Hematopoietic multipotent progenitor cell (in vitro differentiated cells): ENCODE results near the gene STX11. TPM values are rescaled to one million over a fixed set of nuclear protein-coding genes. Genes with fewer than 3 reads are reported as not detected.
A peak's percentile ranks its signal among the peaks of the same experiment; 100 is the strongest.
"Not testable (repeated sequence)": the region's sequence is repeated elsewhere in the genome, so short reads cannot be mapped to it uniquely, and the experiment has no call there.

Experiments
- DNase-seq, 3 donors: peaks; one replicate each; pipeline ENCODE4 v3.0.0-alpha.2; 2011 to 2015; ENCODE audit warnings: low read depth in 2 of 3, low spot score in 2 of 3
- total RNA-seq: library from RNA; depleted of rRNA; stranded (reverse); fragments of >200 nt; gene quantifications from one replicate; pipeline ENCODE4 v1.2.3, GENCODE V29; 2012

Gene STX11
- total RNA-seq = 32.3 TPM

DNA sequence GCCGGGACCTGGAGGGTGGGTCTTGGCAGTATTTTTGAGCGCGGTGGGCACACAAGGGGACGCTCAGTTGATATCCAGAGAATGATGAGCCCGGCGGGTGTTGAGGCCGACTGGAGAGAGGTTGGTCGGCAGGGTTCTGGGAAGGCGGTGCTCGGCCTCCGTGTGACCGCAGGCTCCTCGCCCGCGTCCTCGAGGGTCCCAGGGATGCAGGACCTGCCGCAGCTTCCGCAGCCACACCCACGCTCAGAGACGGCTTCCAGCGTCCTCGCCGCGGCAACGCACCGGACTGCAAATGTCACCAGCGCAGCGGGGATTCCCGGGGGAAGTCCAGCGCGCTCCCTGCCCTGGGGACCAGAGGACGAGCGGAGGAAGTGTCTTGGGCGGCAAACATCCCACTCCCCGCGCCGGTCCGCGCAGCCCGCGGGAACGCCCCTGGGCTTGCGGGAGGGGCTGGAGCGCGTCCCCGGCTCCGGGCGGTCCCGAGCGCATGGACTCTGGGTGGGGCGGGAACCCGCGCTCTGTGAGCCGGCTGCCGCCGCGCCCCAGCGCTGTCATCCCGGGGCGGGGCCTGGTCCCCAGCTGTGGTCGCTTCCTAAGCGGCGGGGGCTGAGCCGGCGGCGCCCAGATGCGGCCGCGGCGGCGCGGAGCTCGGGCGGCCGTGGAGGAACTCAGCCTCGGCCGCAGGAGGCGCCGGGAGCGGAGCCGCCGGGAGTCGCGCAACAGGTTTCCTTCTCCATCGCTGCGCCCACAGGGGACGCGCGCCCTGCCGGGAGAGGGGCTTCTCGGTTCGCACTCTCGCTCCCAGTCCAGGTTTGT, at the start of gene STX11:
STX11 (plus strand) TSS at position 624 of the 816 bp plus-strand sequence. CDS start 36,111 bp downstream, outside the sequence.
- DNase-seq = peak; percentile 53 to 84 (median 83)

DNA sequence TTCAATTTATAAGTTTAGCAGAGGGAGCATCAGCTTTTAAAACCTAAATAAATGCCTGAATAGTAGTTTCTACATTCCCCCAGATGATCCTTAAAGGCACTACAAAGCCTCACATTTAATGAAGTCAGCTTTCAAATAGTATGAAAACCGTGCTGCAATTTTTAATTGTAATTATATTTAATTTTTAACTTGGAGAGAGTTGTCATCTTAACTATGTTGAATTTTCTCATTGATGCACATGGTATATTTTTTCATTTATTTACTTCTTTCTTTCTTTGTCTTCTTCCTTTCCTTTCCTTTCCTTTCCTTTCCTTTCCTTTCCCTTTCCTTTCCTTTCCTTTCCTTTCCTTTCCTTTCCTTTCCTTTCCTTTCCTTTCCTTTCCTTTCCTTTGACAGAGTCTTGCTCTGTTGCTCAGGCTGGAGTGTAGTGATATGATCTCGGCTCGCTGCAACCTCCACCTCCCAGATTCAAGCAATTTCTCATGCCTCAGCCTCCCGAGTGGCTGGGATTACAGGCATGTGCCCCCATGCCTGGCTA, 47.2 kb upstream of the STX11 start:
- DNase-seq = no peak

DNA sequence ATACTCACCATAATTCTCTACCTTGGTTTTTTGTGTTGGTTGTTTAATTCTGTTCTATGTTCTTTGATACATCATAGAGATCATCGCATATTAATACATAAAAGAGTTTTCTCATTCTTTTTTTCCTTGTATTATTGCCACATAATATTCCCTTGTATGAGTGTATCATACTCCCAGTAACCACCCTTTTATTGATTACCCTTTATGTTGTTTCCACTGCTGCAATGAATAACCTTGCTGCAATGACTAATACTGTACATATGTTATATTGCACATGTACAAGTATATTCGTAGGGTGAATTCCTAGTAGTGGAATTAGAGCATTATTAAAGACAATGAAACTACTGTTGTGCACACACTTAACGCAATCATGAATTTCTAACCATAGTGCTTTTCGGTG, 45.8 kb upstream of the STX11 start:
- no peak for DNase-seq

DNA sequence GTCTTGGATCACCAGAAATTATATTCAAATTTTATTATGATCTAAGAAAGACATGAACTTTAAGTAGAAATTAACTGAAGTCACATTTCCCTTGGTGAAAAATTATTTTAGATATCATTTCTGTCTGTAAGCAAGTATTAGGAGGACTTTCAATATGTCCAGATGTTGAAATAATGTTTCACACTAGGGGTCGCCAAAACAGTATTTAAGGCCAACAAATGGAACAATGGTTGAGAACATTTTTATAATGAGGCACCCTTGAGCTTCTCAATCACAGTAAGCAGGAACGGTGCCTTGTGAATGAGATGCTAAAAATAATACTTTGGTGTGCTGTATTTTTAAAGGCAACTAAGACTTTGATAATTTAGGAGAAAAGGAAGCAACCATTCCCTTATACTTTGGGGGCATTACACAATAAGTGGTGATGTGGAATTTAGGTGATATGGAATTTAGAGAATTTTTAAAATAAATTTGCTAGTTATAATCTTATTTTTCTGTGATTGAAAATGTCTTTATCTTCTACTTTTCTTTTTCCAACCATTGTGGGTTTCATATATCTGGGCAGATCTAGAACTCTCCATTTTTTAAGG, 45.3 kb upstream of the STX11 start:
- peak; percentile 41 to 91 (median 73) for DNase-seq

DNA sequence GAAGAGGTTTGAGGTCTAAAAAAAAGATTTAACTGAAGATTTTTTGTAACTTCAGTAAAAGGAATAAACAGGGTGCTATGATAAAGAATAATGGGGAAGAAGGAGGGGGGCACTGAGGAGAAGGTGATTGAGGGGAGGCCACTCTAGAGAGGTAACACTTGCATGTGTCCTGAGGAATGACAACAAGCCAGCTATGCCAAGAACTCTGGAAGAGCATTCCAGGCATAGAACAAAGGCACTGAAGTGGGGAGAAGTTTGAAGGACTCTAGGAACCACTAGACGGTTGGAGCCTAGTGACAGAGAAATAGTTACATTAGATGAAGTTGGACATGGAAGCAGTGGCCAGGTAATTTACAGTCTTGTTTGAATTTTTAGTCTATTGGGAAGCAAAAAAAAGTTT, 44.1 kb upstream of the STX11 start:
- DNase-seq = no peak

DNA sequence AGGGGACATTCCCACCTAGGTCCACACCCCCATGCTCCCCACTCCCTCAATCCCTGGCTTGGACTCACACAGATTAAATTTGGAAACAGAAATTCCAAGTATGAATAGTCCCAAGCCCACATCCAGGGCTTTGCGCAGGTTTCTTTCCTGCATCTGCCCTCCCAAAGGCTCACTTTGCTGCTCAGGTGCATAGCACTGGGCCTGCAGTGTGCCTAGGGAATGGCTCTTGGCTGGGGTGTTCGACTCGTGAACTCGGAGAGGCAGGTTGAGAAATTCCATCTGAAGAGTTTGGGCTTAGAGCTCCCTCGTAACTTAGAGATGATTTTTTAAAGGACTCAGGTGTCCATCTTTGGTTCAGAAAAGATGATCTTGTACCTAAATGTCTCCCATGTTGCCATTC, 40.1 kb upstream of the STX11 start:
- no peak for DNase-seq

DNA sequence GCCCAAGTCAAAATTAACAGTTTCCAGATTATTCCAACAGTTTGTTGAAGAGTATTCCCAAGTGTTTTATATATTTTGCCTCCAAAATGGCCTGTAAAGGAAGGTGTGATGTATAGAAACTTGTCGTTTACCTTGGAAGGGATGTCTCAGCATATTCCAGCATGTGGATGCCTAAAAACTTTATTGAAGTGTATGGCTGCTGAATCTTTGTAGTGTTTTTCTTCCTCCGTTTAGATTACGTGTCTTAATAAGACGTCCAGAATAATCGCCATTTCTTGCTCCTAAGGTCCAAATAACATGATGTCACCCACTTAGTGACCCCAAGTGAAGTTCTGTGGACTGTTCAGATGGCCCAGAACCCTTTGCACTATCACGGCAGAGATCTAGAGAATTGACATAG, 37.0 kb upstream of the STX11 start:
- no peak for DNase-seq

DNA sequence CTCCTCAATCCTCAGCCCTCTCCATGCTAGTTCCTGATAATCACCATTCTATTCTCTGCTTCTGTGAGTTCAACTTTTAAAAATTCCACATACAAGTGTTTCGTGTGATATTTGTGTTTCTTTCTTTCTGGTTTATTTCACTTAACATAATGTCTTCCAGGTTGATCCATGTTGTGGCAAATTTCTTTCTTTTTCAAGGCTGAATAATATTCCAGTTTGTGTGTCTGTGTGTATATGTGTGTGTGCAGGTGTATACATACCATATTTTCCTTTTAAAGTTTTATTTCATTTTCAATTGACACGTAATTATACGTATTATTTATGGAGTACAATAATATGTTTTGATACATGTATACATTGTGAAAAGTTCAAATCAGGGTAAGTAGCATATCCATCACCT, 35.1 kb upstream of the STX11 start:
- DNase-seq = no peak

DNA sequence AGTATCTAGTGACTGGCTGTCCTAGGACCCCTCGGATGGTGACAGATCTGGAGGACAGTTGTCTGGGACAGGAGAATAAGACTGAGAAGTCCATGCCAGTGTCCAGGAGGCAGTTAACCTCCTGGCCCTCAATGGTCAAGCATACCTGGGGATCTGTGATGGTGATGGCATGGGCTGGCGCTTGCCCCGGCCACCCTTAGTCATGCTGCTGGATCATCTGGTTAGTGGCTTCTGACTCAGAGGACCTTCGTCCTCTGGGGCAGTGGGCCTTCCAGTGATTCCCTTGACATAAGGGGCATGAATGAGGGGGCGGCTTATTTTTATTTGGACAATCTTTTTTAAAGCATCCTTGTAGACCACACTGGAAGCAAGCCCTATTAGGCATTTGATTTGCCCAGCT, 30.9 kb upstream of the STX11 start:
- DNase-seq = no peak

DNA sequence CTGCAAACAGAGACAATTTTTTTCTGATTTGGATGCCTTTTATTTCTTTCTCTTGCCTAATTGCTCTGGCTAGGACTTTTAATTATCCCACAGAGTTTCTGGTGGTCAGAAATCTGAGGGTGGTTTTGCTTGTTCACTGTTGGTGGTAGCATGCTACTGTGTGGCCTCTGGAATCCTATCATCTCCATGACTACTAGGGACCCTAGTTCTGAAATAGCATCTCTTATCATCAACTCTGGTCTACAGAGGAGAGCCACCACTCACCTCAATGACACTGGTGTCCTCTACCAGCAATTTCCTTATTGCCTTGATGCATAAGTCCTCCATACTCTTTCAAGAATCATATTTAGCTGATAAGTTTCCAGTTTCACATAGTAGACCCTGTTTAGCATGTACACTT, 27.5 kb upstream of the STX11 start:
- DNase-seq = no peak

DNA sequence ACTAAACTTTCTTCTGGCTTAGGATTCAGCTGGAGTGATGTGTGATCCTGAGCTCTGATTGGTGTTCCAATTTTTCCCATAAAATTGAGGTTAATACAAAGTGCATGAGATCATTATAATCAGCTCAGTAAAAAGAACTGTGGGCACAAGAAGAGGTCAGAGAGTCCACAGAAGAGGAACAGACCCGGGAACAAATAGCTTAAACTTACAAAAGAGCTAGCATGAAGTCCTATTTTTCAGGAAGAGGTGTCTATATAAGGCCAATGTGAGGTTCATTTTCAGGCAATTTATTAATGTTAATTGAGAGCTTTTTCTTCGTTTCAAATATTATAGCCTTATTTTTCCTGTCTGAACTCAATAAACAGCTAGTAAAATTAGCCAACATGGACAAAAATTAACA, 26.9 kb upstream of the STX11 start:
- DNase-seq = peak in 1 of 3 donors; percentile 5

DNA sequence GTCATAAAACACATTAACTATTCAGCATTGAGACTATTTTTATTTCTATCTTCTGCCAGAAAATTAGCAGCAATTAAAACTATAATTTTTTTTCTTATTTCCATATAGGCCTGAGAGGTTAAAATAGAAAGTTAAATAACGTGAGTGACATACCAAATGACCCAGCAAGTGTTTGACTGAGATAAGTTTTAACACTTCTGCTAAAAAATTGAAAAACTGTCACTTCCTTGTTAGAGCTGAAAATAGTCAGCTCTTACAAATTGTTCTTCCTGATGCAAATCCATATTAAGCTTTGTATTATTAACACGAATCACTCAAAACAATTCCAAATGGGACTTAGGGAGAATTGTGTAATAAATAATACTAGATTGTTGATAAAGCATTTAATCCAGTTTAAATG, 26.5 kb upstream of the STX11 start:
- peak in 2 of 3 donors; percentile 39 to 78 for DNase-seq

DNA sequence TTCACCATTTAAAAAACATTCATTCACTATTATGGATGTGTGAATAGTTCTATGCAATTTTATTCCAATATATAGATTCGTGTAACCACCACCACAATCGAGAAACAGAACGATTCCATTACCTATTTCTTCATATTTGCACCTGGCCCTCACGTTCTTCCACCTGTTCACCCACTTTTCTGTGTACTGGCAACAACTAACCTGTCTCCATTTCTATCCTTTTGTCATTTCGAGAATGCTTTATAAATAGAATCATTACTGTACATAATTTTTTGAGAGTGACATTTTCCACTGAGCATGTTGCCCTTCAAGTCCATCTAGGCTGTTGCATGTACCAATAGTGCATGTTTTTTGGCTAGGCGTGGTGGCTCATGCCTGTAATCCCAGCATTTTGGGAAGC, 23.2 kb upstream of the STX11 start:
- no peak for DNase-seq

DNA sequence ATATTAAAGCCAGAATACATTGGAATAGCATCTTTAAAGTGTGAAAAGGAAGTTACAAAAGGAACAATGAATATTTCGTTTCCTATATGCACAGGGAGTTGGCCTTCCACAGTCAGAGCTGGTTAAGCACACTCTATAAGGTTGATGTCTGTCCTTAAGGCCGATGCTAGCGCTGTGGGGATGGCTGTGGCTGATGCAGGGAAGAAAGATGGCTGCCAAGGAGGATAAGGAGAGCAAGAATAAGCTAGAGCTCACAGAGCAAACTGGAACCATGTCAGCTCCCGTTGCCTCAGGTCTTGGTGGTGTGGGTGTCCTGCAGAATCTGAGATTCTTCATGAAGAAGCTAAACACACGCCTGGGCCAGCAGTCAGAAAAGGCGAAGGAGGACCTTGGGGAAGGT, 20.8 kb upstream of the STX11 start:
- no peak for DNase-seq

DNA sequence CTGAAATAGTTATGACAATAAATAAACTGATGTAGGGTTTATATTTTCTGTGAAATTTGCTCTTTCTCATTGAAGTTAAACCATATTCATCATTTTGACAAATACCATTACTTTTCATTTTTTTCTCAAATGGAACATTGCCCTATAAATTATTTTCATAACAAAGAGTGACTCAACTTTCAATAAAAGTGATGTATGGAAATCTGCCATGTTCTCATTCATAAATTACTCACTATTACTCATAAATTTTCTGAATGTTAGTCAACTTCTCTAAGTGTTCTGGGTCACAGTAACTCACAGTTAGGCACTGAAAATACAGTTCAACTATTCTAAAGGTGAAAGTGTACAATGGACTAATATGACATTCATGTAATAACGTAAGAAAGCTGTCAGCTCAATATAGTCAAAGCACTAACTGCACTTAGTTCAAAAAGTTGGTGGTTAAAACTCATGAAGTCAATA, 19.0 kb upstream of the STX11 start:
- no peak for DNase-seq

DNA sequence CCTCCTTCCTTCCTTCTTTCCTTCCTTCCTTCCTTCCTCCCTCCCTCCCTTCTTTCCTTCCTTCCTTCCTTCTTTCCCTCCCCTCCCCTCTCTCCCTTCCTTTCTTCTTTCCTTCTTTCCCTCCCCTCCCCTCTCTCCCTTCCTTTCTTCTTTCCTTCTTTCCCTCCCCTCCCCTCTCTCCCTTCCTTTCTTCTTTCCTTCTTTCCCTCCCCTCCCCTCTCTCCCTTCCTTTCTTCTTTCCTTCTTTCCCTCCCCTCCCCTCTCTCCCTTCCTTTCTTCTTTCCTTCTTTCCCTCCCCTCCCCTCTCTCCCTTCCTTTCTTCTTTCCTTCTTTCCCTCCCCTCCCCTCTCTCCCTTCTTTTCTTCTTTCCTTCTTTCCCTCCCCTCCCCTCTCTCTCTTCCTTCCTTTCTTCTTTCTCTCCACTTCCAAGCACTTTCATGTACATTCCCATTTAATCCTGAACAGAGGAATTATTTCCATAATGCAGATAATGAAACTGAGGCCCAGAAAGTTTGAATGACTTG, 18.1 kb upstream of the STX11 start:
- DNase-seq = not testable (repeated sequence)

DNA sequence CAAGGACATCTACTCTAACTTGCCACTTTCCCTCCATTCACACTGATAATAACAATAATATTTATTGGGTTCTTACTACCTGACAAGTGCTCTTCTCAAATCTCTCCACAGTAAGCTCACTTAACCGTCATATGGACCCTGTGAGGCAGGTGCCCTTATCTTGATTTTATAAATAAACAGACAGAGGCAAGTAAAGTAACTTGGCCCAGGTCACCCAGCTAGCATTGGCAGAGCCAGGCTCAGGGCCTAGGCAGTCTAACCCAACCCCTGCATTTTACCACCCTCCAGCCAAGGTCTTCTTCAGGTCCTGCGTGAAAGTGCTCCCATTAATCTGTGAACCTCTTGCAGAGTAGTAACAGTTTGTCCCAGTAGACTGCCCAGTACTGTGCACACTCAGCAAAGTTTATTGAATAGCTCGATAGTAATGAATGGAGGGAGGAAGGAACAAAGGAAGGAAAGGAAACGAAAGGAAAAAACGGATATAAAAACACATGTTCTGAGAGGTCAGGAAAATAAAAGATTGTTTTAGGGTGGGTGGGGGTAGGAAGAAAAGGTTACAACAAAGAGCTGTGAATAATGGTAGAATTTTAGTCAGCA, 17.0 kb upstream of the STX11 start:
- DNase-seq = no peak

DNA sequence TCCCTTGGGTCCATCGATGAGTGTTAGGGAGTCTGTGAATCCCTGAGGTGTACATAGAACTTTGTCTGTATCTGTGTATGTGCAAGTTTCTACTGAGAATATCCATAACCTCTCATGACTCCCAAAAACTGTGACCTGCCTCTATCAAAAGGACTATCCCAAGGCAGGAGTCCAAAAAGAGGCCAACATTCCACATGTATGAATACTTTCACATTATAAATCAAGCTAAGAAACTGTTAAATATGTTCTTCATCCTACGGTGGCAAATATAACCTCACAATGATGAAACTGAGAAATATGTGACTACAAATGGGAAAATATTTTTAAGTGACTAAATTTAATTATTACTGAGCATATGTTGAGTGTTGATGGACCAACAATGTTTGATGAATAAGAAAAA, 16.1 kb upstream of the STX11 start:
- DNase-seq = no peak

DNA sequence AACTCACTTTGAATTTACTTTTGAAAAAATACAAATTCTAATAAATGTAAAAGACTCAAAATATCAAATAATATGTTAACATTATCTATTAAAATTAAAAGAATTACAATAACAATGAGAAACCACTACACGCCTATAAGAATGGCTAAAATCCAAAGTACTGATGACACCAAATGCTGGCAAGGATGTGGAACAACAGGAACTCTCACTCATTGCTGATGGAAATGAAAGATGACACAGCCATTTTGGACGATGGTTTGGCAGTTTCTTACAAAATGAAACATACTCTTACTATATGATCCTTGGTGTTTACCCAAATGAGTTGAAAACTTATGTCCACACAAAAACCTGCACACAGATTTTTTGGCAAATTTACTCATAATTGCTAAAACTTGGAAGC, 15.6 kb upstream of the STX11 start:
- DNase-seq = no peak

DNA sequence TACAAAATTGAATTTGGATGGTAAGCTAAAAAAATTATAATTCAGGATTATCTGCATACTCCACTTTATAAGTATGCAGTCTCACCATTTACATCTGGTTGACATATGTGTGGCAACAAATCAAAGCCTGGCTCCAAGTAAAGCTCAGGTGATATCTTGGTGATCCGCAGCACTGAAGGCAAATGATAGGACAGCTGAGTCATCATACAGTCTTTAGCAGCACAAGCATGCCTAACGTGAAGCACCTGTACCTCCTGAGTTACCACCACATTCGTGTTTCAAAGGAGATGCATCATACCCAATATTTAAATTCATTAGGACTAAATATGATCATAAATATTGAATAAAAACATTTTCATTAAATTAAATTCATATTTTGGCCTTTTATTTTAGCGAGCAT, 11.8 kb upstream of the STX11 start:
- no peak for DNase-seq

DNA sequence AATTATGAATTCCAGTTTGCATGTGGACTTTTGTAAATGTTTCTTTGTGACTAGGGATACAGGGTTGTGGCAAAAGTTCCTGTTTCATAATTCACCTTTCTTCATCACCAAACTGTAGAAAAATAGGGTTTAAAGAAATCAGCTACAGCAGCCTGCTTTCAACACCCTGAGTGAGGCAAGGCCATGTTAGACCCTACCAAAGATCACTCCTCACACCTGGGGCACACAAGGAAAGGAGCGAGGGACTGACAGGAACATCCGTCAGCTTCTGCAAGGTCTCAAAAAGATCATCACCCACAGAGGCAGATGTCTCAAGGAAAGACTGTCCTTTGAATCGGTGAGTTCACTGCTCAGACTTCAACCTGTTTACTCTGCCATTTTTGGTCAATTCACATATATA, 10.5 kb upstream of the STX11 start:
- DNase-seq = no peak
